GM18873 (cell line): Measurements from ENCODE around the gene UNC93B1.

Experiments
- ATAC-seq: cut with Tn5 transposase; IDR thresholded peaks from one replicate; pipeline ENCODE4 v1.9.1; 2021; ENCODE audit warnings: mild to moderate bottlenecking, moderate library complexity, moderate number of reproducible peaks; ENCODE audit not compliant: unreplicated experiment, low FRiP score

Gene UNC93B1

GRCh38 chr11:68003846-68004550 is at the start of gene UNC93B1:
Gene UNC93B1, minus strand, starts transcription at chr11:68004097. Its CDS starts 54 bp downstream, at chr11:68004043.
- no peak for ATAC-seq

GRCh38 chr11:68053117-68053516 is 49.2 kb upstream of the UNC93B1 start:
- no peak for ATAC-seq

- ATAC-seq: no peak
These were observed 48.4 kb upstream of the UNC93B1 start for GRCh38 chr11:68052137-68052873.

- no peak for ATAC-seq
These were observed 47.6 kb upstream of the UNC93B1 start for GRCh38 chr11:68051191-68052136.

GRCh38 chr11:68050371-68050841 is 46.5 kb upstream of the UNC93B1 start:
- ATAC-seq: no peak

- ATAC-seq: no peak
These were observed 45.8 kb upstream of the UNC93B1 start for GRCh38 chr11:68049509-68050370.

- no peak for ATAC-seq
These were observed 45.0 kb upstream of the UNC93B1 start for GRCh38 chr11:68048681-68049508.

- no peak for ATAC-seq
These were observed 43.8 kb upstream of the UNC93B1 start for GRCh38 chr11:68047437-68048290.

GRCh38 chr11:68044898-68045351 is 41.0 kb upstream of the UNC93B1 start:
- ATAC-seq: no peak

- ATAC-seq: no peak
These were observed 40.4 kb upstream of the UNC93B1 start for GRCh38 chr11:68044145-68044813.

- ATAC-seq: no peak
These were observed 39.6 kb upstream of the UNC93B1 start for GRCh38 chr11:68043349-68044144.

GRCh38 chr11:68043029-68043348 is 39.1 kb upstream of the UNC93B1 start:
- ATAC-seq: no peak

GRCh38 chr11:68042219-68043028 is 38.5 kb upstream of the UNC93B1 start:
- no peak for ATAC-seq

- ATAC-seq: no peak
These were observed 37.8 kb upstream of the UNC93B1 start for GRCh38 chr11:68041617-68042218.

- no peak for ATAC-seq
These were observed 37.2 kb upstream of the UNC93B1 start for GRCh38 chr11:68040957-68041591.
